CD4-positive, alpha-beta T cell (primary cell): Measurements from ENCODE around the gene LNX2. TPM values are rescaled to one million over a fixed set of nuclear protein-coding genes. Genes with fewer than 3 reads are reported as not detected.

ENCODE experiments used
- ATAC-seq: fragments of 200-7000 bp; cut with Tn5 transposase; one replicate; pipeline ENCODE4 v1.10.0; 2022; ENCODE audit warnings: mild to moderate bottlenecking; ENCODE audit not compliant: poor library complexity
- CTCF ChIA-PET: fragments of 350-600 bp; sonication (Branson Sonifier 250); formaldehyde crosslinking; loops from one replicate; lab custom pipeline; 2021; ENCODE audit warnings: antibody characterized with exemption, inconsistent platforms; lab: Charles Lee
- POLR2A ChIA-PET: fragments of 350-600 bp; sonication (Branson Sonifier 250); formaldehyde crosslinking; loops from one replicate; lab custom pipeline; 2021; ENCODE audit warnings: antibody characterized with exemption, inconsistent platforms; lab: Charles Lee
- DNase-seq, 14 experiments: peaks; one replicate each; pipeline ENCODE4 v3.0.0-alpha.2; 2013 to 2020; ENCODE audit warnings: mixed read lengths in 2 of 14
- H3K27ac ChIP-seq, 2 donors: one replicate each; pipeline versions ENCODE4 v1.5.1 to v1.7.0; 2013; ENCODE audit warnings: low read length in 2 of 2, low read depth in 1 of 2, mild to moderate bottlenecking in 1 of 2
- H3K27me3 ChIP-seq, 2 experiments: 1 replicate in 1 of 2; 2 replicates in 1 of 2; pipeline versions ENCODE4 v1.6.1 to v1.7.0; 2013; ENCODE audit warnings: low read length in 2 of 2, control low read depth in 1 of 2, mild to moderate bottlenecking in 1 of 2, moderate library complexity in 1 of 2; ENCODE audit not compliant: insufficient read depth in 2 of 2, control insufficient read depth in 1 of 2
- H3K36me3 ChIP-seq: one replicate; pipeline ENCODE4 v1.6.1; 2013; ENCODE audit warnings: low read length, control low read depth; ENCODE audit not compliant: insufficient read depth
- H3K4me1 ChIP-seq: one replicate; pipeline ENCODE4 v1.6.1; 2013; ENCODE audit warnings: low read length, control low read depth; ENCODE audit not compliant: insufficient read depth
- H3K4me3 ChIP-seq: one replicate; pipeline ENCODE4 v1.5.1; 2013; ENCODE audit warnings: mild to moderate bottlenecking, low read length, moderate library complexity
- H3K9me3 ChIP-seq, 2 experiments: 1 replicate in 1 of 2; 2 replicates in 1 of 2; pipeline versions ENCODE4 v1.6.1 to v1.7.0; 2013; ENCODE audit warnings: low read length in 2 of 2, mild to moderate bottlenecking in 2 of 2, control low read depth in 1 of 2, moderate library complexity in 1 of 2; ENCODE audit not compliant: control insufficient read depth in 1 of 2, insufficient read depth in 1 of 2
- H3K27ac Mint-ChIP-seq: one replicate; pipeline ENCODE4 v1.8.0; 2020; ENCODE audit warnings: mixed read lengths
- H3K27me3 Mint-ChIP-seq: one replicate; pipeline ENCODE4 v1.8.0; 2021; ENCODE audit warnings: mixed read lengths
- H3K36me3 Mint-ChIP-seq: one replicate; pipeline ENCODE4 v1.8.0; 2021; ENCODE audit warnings: low read depth, mixed read lengths
- H3K4me1 Mint-ChIP-seq: one replicate; pipeline ENCODE4 v1.8.0; 2021; ENCODE audit warnings: low read depth, mixed read lengths
- H3K4me3 Mint-ChIP-seq: one replicate; pipeline ENCODE4 v1.8.0; 2020; ENCODE audit warnings: mild to moderate bottlenecking, mixed read lengths
- H3K9me3 Mint-ChIP-seq: one replicate; pipeline ENCODE4 v1.8.0; 2020; ENCODE audit warnings: mixed read lengths
- intact Hi-C, 2 experiments: fragments of 100-400 bp; cut with DNase I in 1 of 2; cut with micrococcal nuclease in 1 of 2; formaldehyde crosslinking; loops; one replicate each; pipeline versions ENCODE4 v1.15.1 to v1.9.0; 2023 to 2025; cut with DNase I, micrococcal nuclease
- total RNA-seq, 174 experiments: library from RNA in 2 of 174; stranded (reverse) in 2 of 174; gene quantifications; one replicate each; pipeline ENCODE4 v1.2.3 and lab custom pipeline; 2021 to 2026
- TF ChIP-seq, protein P1 (sequence below): fragments of 200-600 bp; IDR thresholded peaks from one replicate; pipeline ENCODE4 v1.8.0; 2022; ENCODE audit warnings: antibody characterized with exemption, mild to moderate bottlenecking

The LNX2 gene
- total RNA-seq, 2 experiments from 2014 or later = 3.5 to 3.9 TPM

DNA sequence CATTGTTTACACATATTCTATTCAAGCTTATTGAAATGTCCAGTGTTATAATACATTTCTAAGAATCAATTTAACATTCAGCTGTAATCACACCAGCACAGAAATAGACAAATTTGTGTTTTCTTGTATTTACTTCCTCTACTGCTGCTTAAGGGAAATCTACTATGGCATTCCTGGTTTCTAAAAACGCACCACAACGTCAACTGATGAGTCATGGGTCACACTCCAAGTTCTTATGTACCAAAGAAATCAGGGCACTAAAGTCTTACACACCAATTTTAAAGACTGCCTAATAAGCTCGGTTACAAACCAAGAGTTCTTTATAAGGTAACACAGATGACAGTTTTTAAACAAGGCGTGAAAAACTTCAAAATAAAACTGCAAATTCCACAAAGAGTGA lies 13.2 kb downstream of the LNX2 start:
- POLR2A ChIA-PET = interaction anchor here (1.8 kb wide), 1 partner anchor 13 kb away, joined by 9 read pairs; the partner anchor contains the start of gene LNX2
- no peaks in the 10 kb centered on the region for H3K36me3 ChIP-seq
- Mint-ChIP-seq H3K27me3 (no peaks in the 10 kb centered on the region), H3K9me3 (no peaks in the 10 kb centered on the region), H3K4me3 (no peak overlapping the region), H3K4me1 (peaks cover 38% of the 10 kb centered on the region), H3K36me3 (no peaks in the 10 kb centered on the region), H3K27ac (no peak overlapping the region)
- intact Hi-C loops = no loop called here
- H3K27ac ChIP-seq = no peak overlapping the region
- CTCF ChIA-PET = interaction anchor here (1.6 to 1.7 kb wide), 2 partner anchors 9 to 34 kb away, joined by 3 to 5 read pairs; no protein-coding TSS in a partner anchor
- DNase-seq = peak in 1 of 14 experiments; percentile 12
- no peaks in the 10 kb centered on the region for H3K4me1 ChIP-seq
- H3K9me3 ChIP-seq = no peaks in the 10 kb centered on the region
- H3K27me3 ChIP-seq = no peaks in the 10 kb centered on the region
- TF ChIP-seq, protein P1, sequence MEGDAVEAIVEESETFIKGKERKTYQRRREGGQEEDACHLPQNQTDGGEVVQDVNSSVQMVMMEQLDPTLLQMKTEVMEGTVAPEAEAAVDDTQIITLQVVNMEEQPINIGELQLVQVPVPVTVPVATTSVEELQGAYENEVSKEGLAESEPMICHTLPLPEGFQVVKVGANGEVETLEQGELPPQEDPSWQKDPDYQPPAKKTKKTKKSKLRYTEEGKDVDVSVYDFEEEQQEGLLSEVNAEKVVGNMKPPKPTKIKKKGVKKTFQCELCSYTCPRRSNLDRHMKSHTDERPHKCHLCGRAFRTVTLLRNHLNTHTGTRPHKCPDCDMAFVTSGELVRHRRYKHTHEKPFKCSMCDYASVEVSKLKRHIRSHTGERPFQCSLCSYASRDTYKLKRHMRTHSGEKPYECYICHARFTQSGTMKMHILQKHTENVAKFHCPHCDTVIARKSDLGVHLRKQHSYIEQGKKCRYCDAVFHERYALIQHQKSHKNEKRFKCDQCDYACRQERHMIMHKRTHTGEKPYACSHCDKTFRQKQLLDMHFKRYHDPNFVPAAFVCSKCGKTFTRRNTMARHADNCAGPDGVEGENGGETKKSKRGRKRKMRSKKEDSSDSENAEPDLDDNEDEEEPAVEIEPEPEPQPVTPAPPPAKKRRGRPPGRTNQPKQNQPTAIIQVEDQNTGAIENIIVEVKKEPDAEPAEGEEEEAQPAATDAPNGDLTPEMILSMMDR = no peak
- H3K4me3 ChIP-seq = no peak overlapping the region
- no peak for ATAC-seq

DNA sequence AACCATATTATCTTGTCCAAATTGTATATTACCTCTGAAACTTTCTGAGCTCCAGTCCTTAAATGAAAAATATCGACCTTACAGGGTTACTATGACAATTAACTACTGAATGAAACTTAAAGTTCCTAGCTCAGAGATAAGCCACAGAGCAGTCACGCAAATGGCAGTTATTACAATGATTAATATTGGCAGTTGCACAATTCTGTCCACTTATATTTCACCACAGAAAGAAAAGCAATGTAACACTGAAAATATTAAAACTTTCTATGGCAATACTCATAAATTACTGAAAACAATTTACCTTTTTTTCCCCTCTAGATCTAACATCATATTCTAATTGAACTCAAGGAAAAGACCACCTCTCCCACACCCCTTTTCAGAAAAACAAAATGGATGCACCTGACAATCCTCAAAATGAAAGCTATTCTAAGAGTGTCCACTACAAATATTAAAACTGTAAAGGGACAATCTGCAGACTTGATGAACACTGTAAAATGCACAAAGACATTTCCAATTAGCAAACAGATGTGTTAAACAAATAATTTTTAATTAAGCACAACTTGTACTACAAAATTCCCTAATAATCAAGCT lies 14.6 kb downstream of the LNX2 start:
- intact Hi-C loops = no loop called here
- TF ChIP-seq, protein P1 = no peak
- DNase-seq (no peak), ATAC-seq (no peak)
- H3K4me3 Mint-ChIP-seq = no peak overlapping the region
- ChIA-PET POLR2A (interaction anchor here (0.8 to 1.9 kb wide), 2 partner anchors 13 to 15 kb away, joined by 4 to 5 read pairs; partner anchors contain the start of gene LNX2), CTCF (interaction anchor here (0.8 to 1.6 kb wide), 3 partner anchors 10 to 36 kb away, joined by 3 read pairs; no protein-coding TSS in a partner anchor)
- no peaks in the 10 kb centered on the region for H3K36me3 Mint-ChIP-seq
- Histone ChIP-seq H3K4me3 (no peak overlapping the region), H3K36me3 (no peaks in the 10 kb centered on the region), H3K27ac (no peak overlapping the region), H3K4me1 (no peaks in the 10 kb centered on the region), H3K27me3 (no peaks in the 10 kb centered on the region), H3K9me3 (no peaks in the 10 kb centered on the region)
- no peak overlapping the region for H3K27ac Mint-ChIP-seq
- no peaks in the 10 kb centered on the region for H3K9me3 Mint-ChIP-seq
- H3K4me1 Mint-ChIP-seq = peaks cover 34% of the 10 kb centered on the region
- H3K27me3 Mint-ChIP-seq = no peaks in the 10 kb centered on the region

DNA sequence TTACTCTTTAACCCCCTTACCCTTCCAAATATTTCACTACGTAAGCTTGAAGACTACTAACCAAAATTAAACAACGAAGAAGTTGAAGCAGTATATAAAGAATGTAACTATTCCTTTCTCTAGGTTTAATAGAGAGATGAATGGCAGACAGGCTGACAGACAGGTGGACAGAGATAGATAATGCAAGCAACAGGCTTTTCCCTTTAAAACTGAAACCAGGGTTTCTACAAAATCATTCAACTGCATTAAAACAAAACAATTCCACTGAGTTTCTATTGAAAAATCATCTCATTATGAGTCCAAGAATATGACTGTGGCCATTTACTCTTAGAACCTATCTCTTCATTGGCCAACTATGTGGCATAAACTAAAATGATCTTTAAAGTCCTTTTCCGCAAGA lies 15.2 kb downstream of the LNX2 start:
- Histone ChIP-seq H3K4me3 (no peak overlapping the region), H3K9me3 (no peaks in the 10 kb centered on the region), H3K4me1 (no peaks in the 10 kb centered on the region), H3K27ac (no peak overlapping the region), H3K27me3 (no peaks in the 10 kb centered on the region), H3K36me3 (no peaks in the 10 kb centered on the region)
- TF ChIP-seq, protein P1 = no peak
- H3K27ac Mint-ChIP-seq = no peak overlapping the region
- no peaks in the 10 kb centered on the region for H3K9me3 Mint-ChIP-seq
- CTCF ChIA-PET = interaction anchor here (0.8 kb wide), 1 partner anchor 10 kb away, joined by 3 read pairs; no protein-coding TSS in a partner anchor
- no peaks in the 10 kb centered on the region for H3K27me3 Mint-ChIP-seq
- H3K36me3 Mint-ChIP-seq = no peaks in the 10 kb centered on the region
- H3K4me1 Mint-ChIP-seq = peaks cover 33% of the 10 kb centered on the region
- ATAC-seq (no peak), DNase-seq (no peak)
- POLR2A ChIA-PET = interaction anchor here (1.9 kb wide), 1 partner anchor 15 kb away, joined by 4 read pairs; the partner anchor contains the start of gene LNX2
- intact Hi-C loops = no loop called here
- H3K4me3 Mint-ChIP-seq = no peak overlapping the region
